ENCODE data around the gene SLC25A19. TPM values are rescaled to one million over a fixed set of nuclear protein-coding genes. Genes with fewer than 3 reads are reported as not detected.

SLC25A19 gene
- total RNA-seq, 1 donor from 2014 or later, result 12.8 TPM

DNA sequence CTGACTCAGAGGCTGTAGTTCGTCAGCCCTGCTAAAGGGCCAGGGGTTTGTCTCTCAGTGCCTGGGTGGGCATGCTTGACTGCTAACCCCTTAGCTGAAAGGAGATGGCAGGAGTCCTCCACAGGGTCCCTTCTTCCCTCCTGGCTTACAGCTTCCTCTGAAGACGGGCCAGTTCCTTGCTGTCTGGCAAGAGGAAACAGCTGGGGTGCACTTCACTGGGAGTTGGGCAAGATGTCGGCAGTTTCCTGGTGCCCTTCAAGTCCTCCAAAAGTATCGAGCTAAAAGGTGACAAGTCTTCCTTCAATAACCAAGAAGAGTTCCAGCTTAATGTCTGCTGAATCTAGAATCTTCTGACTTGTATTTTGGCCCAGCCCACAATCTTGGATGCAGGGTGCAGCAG lies 60.4 kb downstream of the SLC25A19 start:
- Mint-ChIP-seq H3K4me3 (ENCODE audit: unreplicated experiment) (no peak overlapping the region), H3K27me3 (ENCODE audit: low read depth, unreplicated experiment) (no peaks in the 10 kb centered on the region), H3K4me1 (ENCODE audit: low read depth, unreplicated experiment) (no peaks in the 10 kb centered on the region), H3K9me3 (ENCODE audit: unreplicated experiment) (no peaks in the 10 kb centered on the region), H3K36me3 (ENCODE audit: low read depth, unreplicated experiment) (peaks cover 19% of the 10 kb centered on the region), H3K27ac (ENCODE audit: unreplicated experiment) (no peak overlapping the region)
- Histone ChIP-seq H3K9me3 (ENCODE audit: insufficient read depth, low read depth, low read length) (no peaks in the 10 kb centered on the region), H3K36me3 (ENCODE audit: insufficient read depth, low read length) (peaks cover 57% of the 10 kb centered on the region), H3K4me3 (ENCODE audit: insufficient read depth, low read depth, low read length) (no peak overlapping the region), H3K27ac (ENCODE audit: low read depth, low read length) (no peak overlapping the region), H3K79me2 (ENCODE audit: insufficient read depth, low read length) (peaks cover 4% of the 10 kb centered on the region), H4K20me1 (ENCODE audit: insufficient read depth, low read length) (peaks cover 21% of the 10 kb centered on the region), H3K9ac (ENCODE audit: low read length) (no peak overlapping the region), H3K4me1 (ENCODE audit: insufficient read depth, low read length) (no peaks in the 10 kb centered on the region), H2AFZ (ENCODE audit: low read depth, low read length) (no peak overlapping the region), H3K27me3 (ENCODE audit: insufficient read depth, low read length) (no peaks in the 10 kb centered on the region), H3K4me2 (ENCODE audit: low read length) (no peak overlapping the region)
- TF ChIP-seq, protein P1, sequence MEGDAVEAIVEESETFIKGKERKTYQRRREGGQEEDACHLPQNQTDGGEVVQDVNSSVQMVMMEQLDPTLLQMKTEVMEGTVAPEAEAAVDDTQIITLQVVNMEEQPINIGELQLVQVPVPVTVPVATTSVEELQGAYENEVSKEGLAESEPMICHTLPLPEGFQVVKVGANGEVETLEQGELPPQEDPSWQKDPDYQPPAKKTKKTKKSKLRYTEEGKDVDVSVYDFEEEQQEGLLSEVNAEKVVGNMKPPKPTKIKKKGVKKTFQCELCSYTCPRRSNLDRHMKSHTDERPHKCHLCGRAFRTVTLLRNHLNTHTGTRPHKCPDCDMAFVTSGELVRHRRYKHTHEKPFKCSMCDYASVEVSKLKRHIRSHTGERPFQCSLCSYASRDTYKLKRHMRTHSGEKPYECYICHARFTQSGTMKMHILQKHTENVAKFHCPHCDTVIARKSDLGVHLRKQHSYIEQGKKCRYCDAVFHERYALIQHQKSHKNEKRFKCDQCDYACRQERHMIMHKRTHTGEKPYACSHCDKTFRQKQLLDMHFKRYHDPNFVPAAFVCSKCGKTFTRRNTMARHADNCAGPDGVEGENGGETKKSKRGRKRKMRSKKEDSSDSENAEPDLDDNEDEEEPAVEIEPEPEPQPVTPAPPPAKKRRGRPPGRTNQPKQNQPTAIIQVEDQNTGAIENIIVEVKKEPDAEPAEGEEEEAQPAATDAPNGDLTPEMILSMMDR (IDR thresholded peaks at IDR 0.05; ENCODE audit: insufficient read depth, low read depth, low read length), result no peak
- DNase-seq (ENCODE audit: low read depth), result no peak
- FAIRE-seq, result no peak

DNA sequence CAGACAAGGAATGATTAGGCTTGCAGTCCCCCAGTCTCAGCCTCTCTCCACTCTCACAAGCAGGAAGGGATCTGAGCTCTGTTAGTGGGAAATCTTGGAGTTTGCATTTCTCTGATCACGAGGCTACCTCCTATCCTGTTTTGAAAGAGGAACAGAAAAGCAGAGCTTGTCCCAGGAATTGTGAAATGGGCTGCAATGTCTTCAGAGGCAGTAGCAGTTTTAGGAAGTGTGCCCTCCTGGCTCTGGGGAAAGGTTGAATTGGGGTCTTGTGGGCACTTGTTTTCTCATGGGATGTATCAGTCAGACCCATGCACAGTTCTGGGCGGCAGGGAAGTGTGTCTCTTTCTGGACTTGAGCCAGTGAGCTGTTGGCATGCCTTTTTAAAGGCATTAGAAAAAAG lies 60.9 kb downstream of the SLC25A19 start:
- Histone ChIP-seq H3K79me2 (ENCODE audit: insufficient read depth, low read length) (peaks cover 4% of the 10 kb centered on the region), H3K27ac (ENCODE audit: low read depth, low read length) (no peak overlapping the region), H3K4me2 (ENCODE audit: low read length) (no peak overlapping the region), H2AFZ (ENCODE audit: low read depth, low read length) (no peak overlapping the region), H3K4me1 (ENCODE audit: insufficient read depth, low read length) (no peaks in the 10 kb centered on the region), H3K36me3 (ENCODE audit: insufficient read depth, low read length) (peaks cover 57% of the 10 kb centered on the region), H3K27me3 (ENCODE audit: insufficient read depth, low read length) (no peaks in the 10 kb centered on the region), H4K20me1 (ENCODE audit: insufficient read depth, low read length) (peaks cover 21% of the 10 kb centered on the region), H3K9ac (ENCODE audit: low read length) (no peak overlapping the region), H3K9me3 (ENCODE audit: insufficient read depth, low read depth, low read length) (no peaks in the 10 kb centered on the region), H3K4me3 (ENCODE audit: insufficient read depth, low read depth, low read length) (no peak overlapping the region)
- DNase-seq (ENCODE audit: low read depth), result no peak
- no peaks in the 10 kb centered on the region for H3K9me3 Mint-ChIP-seq (ENCODE audit: unreplicated experiment)
- H3K27ac Mint-ChIP-seq (ENCODE audit: unreplicated experiment), result no peak overlapping the region
- H3K27me3 Mint-ChIP-seq (ENCODE audit: low read depth, unreplicated experiment), result no peaks in the 10 kb centered on the region
- peaks cover 19% of the 10 kb centered on the region for H3K36me3 Mint-ChIP-seq (ENCODE audit: low read depth, unreplicated experiment)
- H3K4me3 Mint-ChIP-seq (ENCODE audit: unreplicated experiment), result no peak overlapping the region
- TF ChIP-seq, protein P1 (IDR thresholded peaks at IDR 0.05; ENCODE audit: insufficient read depth, low read depth, low read length), result no peak
- no peak for TF ChIP-seq EZH2 (IDR thresholded peaks at IDR 0.05; ENCODE audit: insufficient read depth, low read length)
- no peaks in the 10 kb centered on the region for H3K4me1 Mint-ChIP-seq (ENCODE audit: low read depth, unreplicated experiment)
- FAIRE-seq, result no peak

DNA sequence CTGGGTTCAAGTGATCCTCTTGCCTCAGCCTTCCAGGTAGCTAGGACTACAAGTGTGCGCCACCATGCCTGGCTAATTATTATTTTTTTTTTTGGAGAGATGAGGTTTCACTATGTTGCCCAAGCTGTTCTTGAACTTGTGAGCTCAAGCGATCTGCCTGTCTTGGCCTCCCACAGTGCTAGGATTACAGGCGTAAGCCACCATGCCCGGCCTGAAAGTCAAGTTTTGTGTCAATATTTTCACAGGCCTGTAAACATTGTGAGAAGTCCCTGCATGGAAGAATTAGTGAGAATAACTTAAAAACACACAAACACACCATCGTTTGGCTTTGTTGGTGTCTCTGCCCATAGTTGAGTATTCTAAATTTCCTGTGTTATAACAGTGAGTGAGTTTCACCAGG lies 61.5 kb downstream of the SLC25A19 start:
- Mint-ChIP-seq H3K27ac (ENCODE audit: unreplicated experiment) (no peak overlapping the region), H3K4me3 (ENCODE audit: unreplicated experiment) (no peak overlapping the region), H3K36me3 (ENCODE audit: low read depth, unreplicated experiment) (peaks cover 18% of the 10 kb centered on the region), H3K4me1 (ENCODE audit: low read depth, unreplicated experiment) (no peaks in the 10 kb centered on the region), H3K9me3 (ENCODE audit: unreplicated experiment) (no peaks in the 10 kb centered on the region), H3K27me3 (ENCODE audit: low read depth, unreplicated experiment) (no peaks in the 10 kb centered on the region)
- Histone ChIP-seq H3K27ac (ENCODE audit: low read depth, low read length) (no peak overlapping the region), H2AFZ (ENCODE audit: low read depth, low read length) (no peak overlapping the region), H3K4me1 (ENCODE audit: insufficient read depth, low read length) (no peaks in the 10 kb centered on the region), H3K4me2 (ENCODE audit: low read length) (no peak overlapping the region), H3K36me3 (ENCODE audit: insufficient read depth, low read length) (peaks cover 57% of the 10 kb centered on the region), H4K20me1 (ENCODE audit: insufficient read depth, low read length) (peaks cover 17% of the 10 kb centered on the region), H3K9ac (ENCODE audit: low read length) (no peak overlapping the region), H3K27me3 (ENCODE audit: insufficient read depth, low read length) (no peaks in the 10 kb centered on the region), H3K4me3 (ENCODE audit: insufficient read depth, low read depth, low read length) (no peak overlapping the region), H3K79me2 (ENCODE audit: insufficient read depth, low read length) (peaks cover 4% of the 10 kb centered on the region), H3K9me3 (ENCODE audit: insufficient read depth, low read depth, low read length) (no peaks in the 10 kb centered on the region)
- FAIRE-seq (no peak), DNase-seq (ENCODE audit: low read depth) (no peak)
- TF ChIP-seq, protein P1 (IDR thresholded peaks at IDR 0.05; ENCODE audit: insufficient read depth, low read depth, low read length), result no peak
- no peak for TF ChIP-seq EZH2 (IDR thresholded peaks at IDR 0.05; ENCODE audit: insufficient read depth, low read length)
